H9 (cell line): ENCODE data around the gene CBFA2T2. TPM values are rescaled to one million over a fixed set of nuclear protein-coding genes. Genes with fewer than 3 reads are reported as not detected.

ENCODE experiments used
- DNase-seq: peaks from one replicate; pipeline ENCODE4 v3.0.0-alpha.2; 2017
- H2AFZ ChIP-seq: one replicate; pipeline ENCODE4 v1.6.1; 2013; ENCODE audit warnings: mild to moderate bottlenecking, low read length, control low read depth, moderate library complexity
- H2AK5ac ChIP-seq: 2 replicates; pipeline ENCODE4 v1.6.1; 2013; ENCODE audit warnings: low read length, control low read depth, mixed read lengths; ENCODE audit not compliant: insufficient read length
- H2BK120ac ChIP-seq: one replicate; pipeline ENCODE4 v1.6.1; 2013; ENCODE audit warnings: low read depth, mild to moderate bottlenecking, low read length, control low read depth, inconsistent platforms; ENCODE audit not compliant: poor library complexity, severe bottlenecking
- H2BK12ac ChIP-seq: 2 replicates; pipeline ENCODE4 v1.6.1; 2013; ENCODE audit warnings: low read length, control low read depth, mixed read lengths, low read depth; ENCODE audit not compliant: insufficient read length
- H2BK15ac ChIP-seq: 2 replicates; pipeline ENCODE4 v1.6.1; 2013; ENCODE audit warnings: low read depth, low read length, control low read depth
- H2BK20ac ChIP-seq: one replicate; pipeline ENCODE4 v1.6.1; 2013; ENCODE audit warnings: low read depth, mild to moderate bottlenecking, low read length, control low read depth, inconsistent platforms; ENCODE audit not compliant: poor library complexity, severe bottlenecking
- H2BK5ac ChIP-seq: 2 replicates; pipeline ENCODE4 v1.6.1; 2013; ENCODE audit warnings: low read length, control low read depth, mixed read lengths; ENCODE audit not compliant: insufficient read length
- H3K14ac ChIP-seq: 2 replicates; pipeline ENCODE4 v1.6.1; 2013; ENCODE audit warnings: low read length, control low read depth; ENCODE audit not compliant: insufficient read depth
- H3K18ac ChIP-seq: 2 replicates; pipeline ENCODE4 v1.6.1; 2013; ENCODE audit warnings: low read depth, mild to moderate bottlenecking, mixed read lengths, low read length, control low read depth; ENCODE audit not compliant: insufficient read length
- H3K23ac ChIP-seq: 2 replicates; pipeline ENCODE4 v1.6.1; 2013; ENCODE audit warnings: low read length, control low read depth, mixed read lengths, low read depth; ENCODE audit not compliant: insufficient read length
- H3K23me2 ChIP-seq: 2 replicates; pipeline ENCODE4 v1.6.1; 2013; ENCODE audit warnings: low read depth, mild to moderate bottlenecking, mixed read lengths, low read length, control low read depth; ENCODE audit not compliant: insufficient read length, poor library complexity, severe bottlenecking
- H3K27ac ChIP-seq: 2 replicates; pipeline ENCODE4 v1.5.1; 2013; ENCODE audit warnings: low read length, control low read depth, mixed read lengths, low read depth; ENCODE audit not compliant: insufficient read length
- H3K27me3 ChIP-seq: 2 replicates; pipeline ENCODE4 v1.6.1; 2013; ENCODE audit warnings: low read length, control low read depth, inconsistent platforms; ENCODE audit not compliant: insufficient read depth
- H3K4ac ChIP-seq: 2 replicates; pipeline ENCODE4 v1.6.1; 2013; ENCODE audit warnings: low read depth, mild to moderate bottlenecking, control low read depth, inconsistent platforms, low read length, moderate library complexity
- H3K4me1 ChIP-seq: 2 replicates; pipeline ENCODE4 v1.6.1; 2013; ENCODE audit warnings: low read length, control low read depth, inconsistent platforms; ENCODE audit not compliant: insufficient read depth
- H3K4me2 ChIP-seq: 2 replicates; pipeline ENCODE4 v1.6.1; 2013; ENCODE audit warnings: low read length, control low read depth, mixed read lengths; ENCODE audit not compliant: insufficient read length, insufficient read depth
- H3K56ac ChIP-seq: 2 replicates; pipeline ENCODE4 v1.6.1; 2013; ENCODE audit warnings: low read depth, mild to moderate bottlenecking, mixed read lengths, low read length, control low read depth; ENCODE audit not compliant: insufficient read length
- H3K79me1 ChIP-seq: 2 replicates; pipeline ENCODE4 v1.6.1; 2013; ENCODE audit warnings: low read depth, mild to moderate bottlenecking, moderate library complexity, low read length, control low read depth, inconsistent platforms; ENCODE audit not compliant: insufficient read depth, poor library complexity, severe bottlenecking
- H3K79me2 ChIP-seq: 2 replicates; pipeline ENCODE4 v1.6.1; 2013; ENCODE audit warnings: low read length, control low read depth, inconsistent platforms; ENCODE audit not compliant: insufficient read depth
- H3K9ac ChIP-seq: 2 replicates; pipeline ENCODE4 v1.6.1; 2013; ENCODE audit warnings: low read length, control low read depth, mixed read lengths; ENCODE audit not compliant: insufficient read length; ENCODE audit errors: extremely low read depth
- H3K9me3 ChIP-seq: one replicate; pipeline ENCODE4 v1.6.1; 2013; ENCODE audit warnings: low read depth, low read length, inconsistent platforms; ENCODE audit not compliant: control insufficient read depth
- H3T11ph ChIP-seq: one replicate; pipeline ENCODE4 v1.6.1; 2013; ENCODE audit warnings: mild to moderate bottlenecking, low read length, control low read depth, inconsistent platforms
- H4K20me1 ChIP-seq: one replicate; pipeline ENCODE4 v1.6.1; 2013; ENCODE audit not compliant: control insufficient read depth, insufficient read length, insufficient read depth
- H4K5ac ChIP-seq: 2 replicates; pipeline ENCODE4 v1.6.1; 2013; ENCODE audit warnings: low read depth, mild to moderate bottlenecking, mixed read lengths, low read length, control low read depth; ENCODE audit not compliant: insufficient read length
- H4K8ac ChIP-seq: replicated peaks from 2 replicates; pipeline ENCODE4 v1.6.1; 2013; ENCODE audit warnings: low read length, control low read depth, mixed read lengths, low read depth; ENCODE audit not compliant: insufficient read length
- H4K91ac ChIP-seq: 2 replicates; pipeline ENCODE4 v1.6.1; 2013; ENCODE audit warnings: low read depth, mild to moderate bottlenecking, moderate library complexity, mixed read lengths, low read length, control low read depth; ENCODE audit not compliant: insufficient read length
- H3K27ac Mint-ChIP-seq, 3 experiments: 2 replicates in 2 of 3; 3 replicates in 1 of 3; pipeline ENCODE4 v1.8.0; 2020 to 2021; ENCODE audit warnings: mixed read lengths in 3 of 3, mild to moderate bottlenecking in 1 of 3, moderate library complexity in 1 of 3
- H3K27me3 Mint-ChIP-seq: 2 replicates; pipeline ENCODE4 v1.8.0; 2021; ENCODE audit warnings: low read depth, mild to moderate bottlenecking, moderate library complexity, mixed read lengths
- H3K36me3 Mint-ChIP-seq, 3 experiments: 2 replicates in 2 of 3; 3 replicates in 1 of 3; pipeline ENCODE4 v1.8.0; 2020 to 2021; ENCODE audit warnings: low read depth in 3 of 3, mixed read lengths in 3 of 3; ENCODE audit not compliant: insufficient read depth in 1 of 3
- H3K4me1 Mint-ChIP-seq, 2 experiments: 2 replicates each; pipeline ENCODE4 v1.8.0; 2020; ENCODE audit warnings: mixed read lengths in 2 of 2
- H3K4me3 Mint-ChIP-seq, 2 experiments: 2 replicates in 1 of 2; 3 replicates in 1 of 2; pipeline ENCODE4 v1.8.0; 2020 to 2021; ENCODE audit warnings: mild to moderate bottlenecking in 2 of 2, mixed read lengths in 2 of 2, moderate library complexity in 1 of 2
- H3K9me3 Mint-ChIP-seq, 2 experiments: 2 replicates in 1 of 2; 3 replicates in 1 of 2; pipeline ENCODE4 v1.8.0; 2020; ENCODE audit warnings: mild to moderate bottlenecking in 2 of 2, mixed read lengths in 2 of 2, moderate library complexity in 1 of 2
- WGBS: extraction: QIAGEN DNeasy Blood & Tissue Kit; methylation state at CpG from one replicate; pipeline ENCODE4 v1.1.7; 2013; ENCODE audit warnings: missing lambda C conversion rate, low lambda C conversion rate, mixed read lengths; ENCODE audit not compliant: insufficient read length; ENCODE audit errors: extremely low coverage; 5-methylcytosine and 5-hydroxymethylcytosine counted together
- total RNA-seq: library from RNA; stranded (reverse); gene quantifications from 2 replicates; pipeline ENCODE4 v1.2.1, GENCODE V29; 2021
- TF ChIP-seq, protein P1 (sequence below): fragments of 200-600 bp; sonication (generic); conservative IDR thresholded peaks from 3 replicates; pipeline ENCODE4 v1.8.0; 2021; ENCODE audit warnings: antibody characterized with exemption, mild to moderate bottlenecking

CBFA2T2 gene
- total RNA-seq, 1 experiment from 2014 or later, result 11.2 TPM

DNA sequence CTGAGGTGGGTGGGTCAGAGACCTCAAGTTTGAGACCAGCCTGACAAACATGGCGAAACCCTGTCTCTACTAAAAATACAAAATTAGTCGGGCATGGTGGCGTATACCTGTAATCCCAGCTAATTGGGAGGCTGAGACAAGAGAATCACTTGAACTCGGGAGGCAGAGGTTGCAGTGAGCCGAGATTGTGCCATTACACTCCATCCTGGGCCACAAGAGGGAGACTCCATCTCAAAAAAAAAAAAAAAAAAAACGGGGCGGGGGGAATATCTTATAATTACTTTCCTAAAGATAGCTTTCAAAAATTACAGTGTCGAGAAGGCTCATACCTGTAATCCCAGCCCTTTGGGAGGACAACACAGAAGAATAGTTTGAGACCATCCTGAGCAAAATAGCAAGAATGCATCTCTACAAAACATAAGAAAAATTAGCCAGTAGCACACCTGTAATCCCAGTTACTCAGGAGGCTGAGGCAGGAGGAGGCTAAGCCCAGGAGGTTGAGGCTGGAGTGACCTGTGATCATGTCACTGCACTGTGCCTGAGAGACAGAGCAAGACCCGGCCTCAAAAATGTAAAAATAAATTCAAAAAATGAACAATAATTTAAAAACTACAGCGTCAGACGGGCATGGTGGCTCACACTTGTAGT lies 25.8 kb downstream of the CBFA2T2 start:
- peak overlapping the region in 1 of 3 experiments; percentile 44; a peak in 2 of 7 replicates for H3K27ac Mint-ChIP-seq
- no peak for DNase-seq
- WGBS, result no CpG with 5 or more reads among the region's 11 CpGs

More for the DNA sequence above, 25.8 kb downstream of the CBFA2T2 start:
- Histone ChIP-seq H3K9ac (no peak overlapping the region), H4K8ac (no peak overlapping the region), H2BK20ac (no peak overlapping the region), H3K9me3 (no peaks in the 10 kb centered on the region), H2BK5ac (no peak overlapping the region), H2BK120ac (no peak overlapping the region), H3K79me2 (no peaks in the 10 kb centered on the region; the same call in 1 of the 2 replicates), H3K4me2 (no peak overlapping the region), H2BK15ac (no peak overlapping the region), H3K14ac (no peak overlapping the region), H2AFZ (no peak overlapping the region), H4K20me1 (no peaks in the 10 kb centered on the region), H4K91ac (no peak overlapping the region), H3T11ph (no peak overlapping the region), H3K4ac (no peak overlapping the region), H3K56ac (no peak overlapping the region), H3K18ac (no peak overlapping the region), H3K4me1 (no peaks in the 10 kb centered on the region), H2AK5ac (no peak overlapping the region), H3K27me3 (no peaks in the 10 kb centered on the region), H3K23me2 (no peaks in the 10 kb centered on the region), H4K5ac (no peak overlapping the region), H3K23ac (no peak overlapping the region), H3K79me1 (peaks cover 3% of the 10 kb centered on the region), H2BK12ac (no peak overlapping the region), H3K27ac (no peak overlapping the region)
- Mint-ChIP-seq H3K4me3 (no peak overlapping the region), H3K27me3 (no peaks in the 10 kb centered on the region; the same call in 1 of the 2 replicates), H3K4me1 (peaks cover 3 to 10% of the 10 kb centered on the region in 2 experiments), H3K9me3 (no peaks in the 10 kb centered on the region; a peak in 1 of 5 replicates), H3K36me3 (peaks cover 0 to 4% (median 0%) of the 10 kb centered on the region in 3 experiments; a peak in 1 of 7 replicates)
- TF ChIP-seq, protein P1, sequence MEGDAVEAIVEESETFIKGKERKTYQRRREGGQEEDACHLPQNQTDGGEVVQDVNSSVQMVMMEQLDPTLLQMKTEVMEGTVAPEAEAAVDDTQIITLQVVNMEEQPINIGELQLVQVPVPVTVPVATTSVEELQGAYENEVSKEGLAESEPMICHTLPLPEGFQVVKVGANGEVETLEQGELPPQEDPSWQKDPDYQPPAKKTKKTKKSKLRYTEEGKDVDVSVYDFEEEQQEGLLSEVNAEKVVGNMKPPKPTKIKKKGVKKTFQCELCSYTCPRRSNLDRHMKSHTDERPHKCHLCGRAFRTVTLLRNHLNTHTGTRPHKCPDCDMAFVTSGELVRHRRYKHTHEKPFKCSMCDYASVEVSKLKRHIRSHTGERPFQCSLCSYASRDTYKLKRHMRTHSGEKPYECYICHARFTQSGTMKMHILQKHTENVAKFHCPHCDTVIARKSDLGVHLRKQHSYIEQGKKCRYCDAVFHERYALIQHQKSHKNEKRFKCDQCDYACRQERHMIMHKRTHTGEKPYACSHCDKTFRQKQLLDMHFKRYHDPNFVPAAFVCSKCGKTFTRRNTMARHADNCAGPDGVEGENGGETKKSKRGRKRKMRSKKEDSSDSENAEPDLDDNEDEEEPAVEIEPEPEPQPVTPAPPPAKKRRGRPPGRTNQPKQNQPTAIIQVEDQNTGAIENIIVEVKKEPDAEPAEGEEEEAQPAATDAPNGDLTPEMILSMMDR, result peak; percentile 59; the same call in 2 of the 3 replicates
